NCI-H510A (cell line): ENCODE data around the gene RUFY3.

Experiments
- DNase-seq: peaks from one replicate; lab custom pipeline; 2025; lab: John Stamatoyannopoulos, UW

RUFY3 gene

DNA sequence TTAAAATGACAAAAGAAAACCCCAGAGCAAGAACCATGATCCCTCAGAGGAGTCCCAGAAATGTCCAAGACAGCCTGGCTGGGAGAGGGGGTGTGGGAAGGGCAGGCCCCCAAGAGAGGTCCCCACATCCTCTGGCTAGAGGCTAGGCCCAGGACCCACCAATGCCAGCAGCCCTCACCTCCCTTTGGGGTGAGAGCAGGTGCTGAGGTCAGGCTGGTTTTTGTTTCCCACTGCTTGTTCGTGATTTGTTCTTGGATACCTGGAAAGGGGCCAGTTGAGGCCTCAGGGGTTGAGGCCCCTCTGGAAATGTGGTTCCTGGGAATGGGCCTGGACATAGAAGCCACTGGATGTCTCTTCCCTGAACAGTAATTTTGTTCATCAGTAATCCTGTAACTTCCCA, 120.2 kb downstream of the RUFY3 start:
- DNase-seq = no peak

- DNase-seq = no peak
Observed at GRCh38 chr4:70842761-70843435, 121.1 kb downstream of the RUFY3 start.

DNA sequence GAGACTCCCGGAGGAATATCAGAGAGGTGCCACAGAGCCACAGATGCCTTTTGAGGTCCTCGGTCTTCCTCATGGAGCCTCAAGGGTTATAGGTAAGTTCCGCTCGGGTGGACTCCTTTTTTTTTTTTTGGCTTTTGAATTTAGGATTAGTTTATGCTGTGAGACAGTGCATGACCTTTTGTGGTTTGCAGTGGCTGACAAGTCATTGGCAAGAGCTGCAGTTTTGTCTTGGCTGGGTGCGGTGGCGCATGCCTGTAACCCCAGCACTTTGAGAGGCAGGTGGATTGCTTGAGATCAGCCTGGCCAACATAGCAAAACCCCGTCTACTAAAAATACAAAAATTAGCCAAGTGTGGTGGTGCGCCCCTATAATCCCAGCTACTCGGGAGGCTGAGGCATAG, 122.4 kb downstream of the RUFY3 start:
- DNase-seq = no peak

DNA sequence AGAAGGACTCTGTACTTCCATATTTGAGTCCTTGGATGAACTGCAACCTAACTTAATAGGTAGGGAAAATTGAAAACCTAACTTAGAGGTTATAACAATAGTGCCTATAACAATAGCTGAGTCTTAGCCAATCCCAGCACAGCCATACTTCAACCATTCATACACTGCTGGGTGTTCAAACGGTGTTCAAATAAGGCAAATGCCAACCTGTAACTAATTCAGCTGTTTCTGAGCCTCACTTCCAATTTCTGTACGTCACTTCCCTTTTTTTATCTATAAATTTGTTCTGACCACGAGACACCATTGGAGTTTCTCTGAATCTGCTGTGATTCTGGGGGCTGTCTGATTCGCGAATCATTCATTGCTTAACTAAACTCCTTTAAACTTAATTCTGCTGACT, 127.5 kb downstream of the RUFY3 start:
- DNase-seq = no peak

- DNase-seq = no peak
Observed at GRCh38 chr4:70855464-70855863, 133.7 kb downstream of the RUFY3 start.
